PC-3 (cell line): ENCODE measurements around the gene MCL1.

Source experiments
- CTCF ChIP-seq: fragments of 300-600 bp; sonication (generic); conservative IDR thresholded peaks from 2 replicates; pipeline ENCODE4 v1.5.1; 2017; ENCODE audit warnings: antibody characterized with exemption, low read depth, mild to moderate bottlenecking, low read length
- EZH2 ChIP-seq: fragments of 300-600 bp; sonication (generic); IDR thresholded peaks from one replicate; pipeline ENCODE4 v1.6.1; 2017; ENCODE audit warnings: antibody characterized with exemption, mild to moderate bottlenecking, low read length; ENCODE audit not compliant: unreplicated experiment
- EZH2phosphoT487 ChIP-seq: fragments of 300-600 bp; sonication (generic); IDR thresholded peaks from 2 replicates; pipeline ENCODE4 v1.6.1; 2018; ENCODE audit warnings: mild to moderate bottlenecking, antibody characterized with exemption, low read length, borderline replicate concordance

- TF ChIP-seq CTCF (no peak), EZH2 (no peak), EZH2phosphoT487 (no peak)
These were observed 6.3 kb downstream of the MCL1 start for GRCh38 chr1:150572918-150573647.
